OCI-LY3 (cell line): ENCODE data around the gene LPCAT3.
A peak's percentile ranks its signal among the peaks of the same experiment; 100 is the strongest.

ENCODE experiments used
- H2AFZ ChIP-seq: fragments of 200-600, 300-600 bp; shearing (Covaris generic); 2 replicates; pipeline ENCODE4 v1.6.0; 2014; ENCODE audit warnings: antibody characterized with exemption, low read depth, low read length
- H3K27ac ChIP-seq: fragments of 200-600, 300-600 bp; sonication (generic); 2 replicates; pipeline ENCODE4 v1.5.1; 2014; ENCODE audit warnings: mild to moderate bottlenecking, low read length, moderate library complexity, mixed read lengths
- H3K27me3 ChIP-seq: fragments of 200-600, 300-600 bp; sonication (generic); 2 replicates; pipeline ENCODE4 v1.6.1; 2014; ENCODE audit warnings: low read depth, low read length, mixed read lengths
- H3K36me3 ChIP-seq: fragments of 200-600, 300-600 bp; sonication (generic); replicated peaks from 2 replicates; pipeline ENCODE3; 2014; ENCODE audit warnings: low read depth, low read length, mixed read lengths
- H3K4me1 ChIP-seq: fragments of 300-600, 200-600 bp; sonication (generic); 2 replicates; pipeline ENCODE4 v1.6.1; 2014; ENCODE audit warnings: low read length, mixed read lengths
- H3K4me2 ChIP-seq: fragments of 200-600, 300-600 bp; sonication (generic); 2 replicates; pipeline ENCODE4 v1.6.1; 2014; ENCODE audit warnings: low read length, mixed read lengths
- H3K4me3 ChIP-seq: fragments of 300-600, 200-600 bp; sonication (generic); 2 replicates; pipeline ENCODE4 v1.5.1; 2014; ENCODE audit warnings: antibody characterized with exemption, mild to moderate bottlenecking, low read length, moderate library complexity
- H3K79me2 ChIP-seq: fragments of 300-600, 200-600 bp; shearing (Covaris generic); 2 replicates; pipeline ENCODE4 v1.6.1; 2014; ENCODE audit warnings: mild to moderate bottlenecking, low read length, mixed read lengths
- H3K9ac ChIP-seq: fragments of 300-600, 200-600 bp; shearing (Covaris generic); 2 replicates; pipeline ENCODE4 v1.6.0; 2014; ENCODE audit warnings: mild to moderate bottlenecking, low read length, moderate library complexity
- H3K9me3 ChIP-seq: fragments of 200-600, 300-600 bp; shearing (Covaris generic); 2 replicates; pipeline ENCODE4 v1.6.1; 2014; ENCODE audit warnings: low read length, mixed read lengths; ENCODE audit not compliant: insufficient read depth
- H4K20me1 ChIP-seq: fragments of 200-600, 300-600 bp; sonication (generic); 2 replicates; pipeline ENCODE4 v1.6.1; 2016; ENCODE audit warnings: low read length, mixed read lengths; ENCODE audit not compliant: insufficient read depth
- EZH2phosphoT487 ChIP-seq: fragments of 200-600 bp; shearing (Covaris generic); IDR thresholded peaks from 2 replicates; pipeline ENCODE4 v1.6.1; 2018; ENCODE audit warnings: antibody characterized with exemption, mixed run types, low read depth
- TF ChIP-seq, protein P1 (sequence below): fragments of 200-600, 300-600 bp; sonication (generic); IDR thresholded peaks from 2 replicates; pipeline ENCODE4 v1.5.1; 2014; ENCODE audit warnings: antibody characterized with exemption, low read length, low read depth

LPCAT3 gene

DNA sequence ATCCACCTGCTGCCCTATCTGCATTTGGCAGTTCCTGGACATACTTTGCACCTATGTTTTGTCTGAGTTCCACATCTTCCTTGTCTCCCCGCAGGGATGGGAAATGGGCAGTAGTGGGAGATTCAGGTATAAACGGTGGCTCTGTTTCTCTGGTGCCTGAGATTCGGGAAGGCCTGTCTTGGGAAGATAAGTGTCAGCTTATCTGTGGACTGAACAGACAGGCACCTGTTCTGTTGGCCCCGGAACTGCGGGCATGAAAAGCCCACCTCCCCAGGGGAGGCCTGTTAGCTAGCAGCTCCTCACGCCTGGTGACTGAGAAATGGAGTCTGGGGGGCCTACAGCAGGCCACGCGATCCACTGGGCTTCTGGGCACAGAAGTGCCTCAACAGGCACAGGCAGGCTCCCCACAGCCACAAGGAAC, 53.7 kb downstream of the LPCAT3 start:
- 0 out of 2 replicates have a peak overlapping the region, but pooled peaks have one; percentile 22 for H3K4me2 ChIP-seq
- TF ChIP-seq EZH2phosphoT487, result no peak
- TF ChIP-seq, protein P1, sequence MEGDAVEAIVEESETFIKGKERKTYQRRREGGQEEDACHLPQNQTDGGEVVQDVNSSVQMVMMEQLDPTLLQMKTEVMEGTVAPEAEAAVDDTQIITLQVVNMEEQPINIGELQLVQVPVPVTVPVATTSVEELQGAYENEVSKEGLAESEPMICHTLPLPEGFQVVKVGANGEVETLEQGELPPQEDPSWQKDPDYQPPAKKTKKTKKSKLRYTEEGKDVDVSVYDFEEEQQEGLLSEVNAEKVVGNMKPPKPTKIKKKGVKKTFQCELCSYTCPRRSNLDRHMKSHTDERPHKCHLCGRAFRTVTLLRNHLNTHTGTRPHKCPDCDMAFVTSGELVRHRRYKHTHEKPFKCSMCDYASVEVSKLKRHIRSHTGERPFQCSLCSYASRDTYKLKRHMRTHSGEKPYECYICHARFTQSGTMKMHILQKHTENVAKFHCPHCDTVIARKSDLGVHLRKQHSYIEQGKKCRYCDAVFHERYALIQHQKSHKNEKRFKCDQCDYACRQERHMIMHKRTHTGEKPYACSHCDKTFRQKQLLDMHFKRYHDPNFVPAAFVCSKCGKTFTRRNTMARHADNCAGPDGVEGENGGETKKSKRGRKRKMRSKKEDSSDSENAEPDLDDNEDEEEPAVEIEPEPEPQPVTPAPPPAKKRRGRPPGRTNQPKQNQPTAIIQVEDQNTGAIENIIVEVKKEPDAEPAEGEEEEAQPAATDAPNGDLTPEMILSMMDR, result no peak
- no peaks in the 10 kb centered on the region for H4K20me1 ChIP-seq
- H3K79me2 ChIP-seq, result peaks cover 20% of the 10 kb centered on the region
- H3K4me3 ChIP-seq, result no peak overlapping the region
- H3K4me1 ChIP-seq, result peaks cover 45% of the 10 kb centered on the region
- H3K36me3 ChIP-seq, result peaks cover 60% of the 10 kb centered on the region
- peak overlapping the region; percentile 39; the same call in 1 of the 2 replicates for H3K9ac ChIP-seq
- H2AFZ ChIP-seq, result no peak overlapping the region
- H3K27ac ChIP-seq, result peak overlapping the region; percentile 58
- no peaks in the 10 kb centered on the region for H3K27me3 ChIP-seq
- no peaks in the 10 kb centered on the region for H3K9me3 ChIP-seq

DNA sequence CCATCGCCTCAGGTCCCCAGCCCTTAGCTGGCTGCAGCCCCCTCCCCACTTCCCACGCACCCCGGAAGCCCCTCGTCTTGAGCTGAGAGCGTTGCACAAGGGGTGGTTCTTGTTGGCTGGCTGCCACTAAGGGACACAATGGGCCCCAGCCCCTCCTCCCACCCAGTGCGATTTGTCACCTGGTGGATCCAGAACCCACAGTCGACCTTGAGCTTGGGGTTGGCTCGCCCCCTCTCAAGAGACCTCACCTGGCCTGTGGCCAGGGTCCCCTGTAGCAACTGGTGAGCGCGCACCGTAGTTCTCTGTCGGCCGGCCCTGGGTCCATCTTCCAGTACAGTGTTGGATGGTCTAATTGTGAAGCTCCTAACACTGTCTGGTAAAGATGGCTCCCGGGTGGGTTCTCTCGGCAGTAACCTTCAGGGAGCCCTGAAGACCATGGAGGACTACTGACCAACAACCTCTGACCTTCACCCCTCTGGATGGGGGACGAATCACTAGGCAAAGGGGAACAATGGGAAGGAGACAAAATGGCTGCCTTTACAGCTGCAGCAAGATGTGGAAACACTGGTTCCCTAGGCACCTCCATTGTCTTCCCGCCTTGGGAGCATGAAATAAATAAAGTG, 54.4 kb downstream of the LPCAT3 start:
- H3K4me2 ChIP-seq, result no peak overlapping the region
- no peak overlapping the region for H3K27ac ChIP-seq
- no peaks in the 10 kb centered on the region for H3K27me3 ChIP-seq
- no peaks in the 10 kb centered on the region for H3K9me3 ChIP-seq
- H3K4me3 ChIP-seq, result no peak overlapping the region
- H2AFZ ChIP-seq, result no peak overlapping the region
- TF ChIP-seq, protein P1, result no peak
- no peak for TF ChIP-seq EZH2phosphoT487
- no peaks in the 10 kb centered on the region for H4K20me1 ChIP-seq
- H3K9ac ChIP-seq, result no peak overlapping the region
- H3K36me3 ChIP-seq, result peaks cover 55% of the 10 kb centered on the region
- H3K79me2 ChIP-seq, result peaks cover 13% of the 10 kb centered on the region
- H3K4me1 ChIP-seq, result peaks cover 47% of the 10 kb centered on the region

DNA sequence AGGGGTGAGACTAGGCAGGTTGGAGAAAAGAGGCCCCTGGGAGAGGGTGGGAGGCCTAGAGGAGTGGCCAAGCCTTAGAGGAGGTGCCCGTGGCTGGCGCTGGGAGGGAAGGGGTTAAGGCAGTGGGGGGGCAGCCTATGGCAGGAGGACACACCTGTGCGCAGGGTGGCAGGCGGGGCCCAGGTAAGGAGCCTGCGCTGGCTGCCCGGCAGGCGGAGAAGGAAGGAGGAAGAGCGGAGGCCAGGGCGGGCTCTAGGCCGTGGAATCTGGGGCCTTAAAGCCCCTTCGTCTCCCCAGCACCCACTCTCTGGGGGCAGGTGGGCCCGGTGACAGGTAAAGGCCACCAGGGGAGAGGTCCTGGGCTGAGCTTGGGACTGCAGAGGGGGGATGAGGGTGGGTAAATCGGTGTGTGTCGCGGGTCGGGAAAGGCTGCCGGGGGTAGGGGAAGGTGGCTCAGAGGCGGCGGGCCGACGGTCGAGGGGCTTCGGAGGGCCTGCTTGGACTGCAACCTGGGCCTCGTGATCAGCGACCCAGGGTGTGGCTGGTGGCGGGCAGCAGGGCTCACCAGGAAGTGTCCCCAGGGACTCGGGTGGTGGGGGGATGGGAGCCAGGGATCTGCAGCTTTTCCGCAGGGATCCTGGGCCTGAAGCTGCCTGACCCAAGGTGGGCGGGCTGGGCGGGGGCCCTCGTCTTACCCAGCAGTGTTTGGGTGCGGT, 55.1 kb downstream of the LPCAT3 start:
- no peak overlapping the region for H3K4me3 ChIP-seq
- H4K20me1 ChIP-seq, result no peaks in the 10 kb centered on the region
- peaks cover 6% of the 10 kb centered on the region for H3K79me2 ChIP-seq
- no peak overlapping the region for H3K27ac ChIP-seq
- no peak for TF ChIP-seq EZH2phosphoT487
- TF ChIP-seq, protein P1, result no peak
- H2AFZ ChIP-seq, result no peak overlapping the region
- no peak overlapping the region for H3K9ac ChIP-seq
- no peak overlapping the region for H3K4me2 ChIP-seq
- peaks cover 49% of the 10 kb centered on the region for H3K36me3 ChIP-seq
- peaks cover 51% of the 10 kb centered on the region for H3K4me1 ChIP-seq
- H3K27me3 ChIP-seq, result no peaks in the 10 kb centered on the region
- no peaks in the 10 kb centered on the region for H3K9me3 ChIP-seq

DNA sequence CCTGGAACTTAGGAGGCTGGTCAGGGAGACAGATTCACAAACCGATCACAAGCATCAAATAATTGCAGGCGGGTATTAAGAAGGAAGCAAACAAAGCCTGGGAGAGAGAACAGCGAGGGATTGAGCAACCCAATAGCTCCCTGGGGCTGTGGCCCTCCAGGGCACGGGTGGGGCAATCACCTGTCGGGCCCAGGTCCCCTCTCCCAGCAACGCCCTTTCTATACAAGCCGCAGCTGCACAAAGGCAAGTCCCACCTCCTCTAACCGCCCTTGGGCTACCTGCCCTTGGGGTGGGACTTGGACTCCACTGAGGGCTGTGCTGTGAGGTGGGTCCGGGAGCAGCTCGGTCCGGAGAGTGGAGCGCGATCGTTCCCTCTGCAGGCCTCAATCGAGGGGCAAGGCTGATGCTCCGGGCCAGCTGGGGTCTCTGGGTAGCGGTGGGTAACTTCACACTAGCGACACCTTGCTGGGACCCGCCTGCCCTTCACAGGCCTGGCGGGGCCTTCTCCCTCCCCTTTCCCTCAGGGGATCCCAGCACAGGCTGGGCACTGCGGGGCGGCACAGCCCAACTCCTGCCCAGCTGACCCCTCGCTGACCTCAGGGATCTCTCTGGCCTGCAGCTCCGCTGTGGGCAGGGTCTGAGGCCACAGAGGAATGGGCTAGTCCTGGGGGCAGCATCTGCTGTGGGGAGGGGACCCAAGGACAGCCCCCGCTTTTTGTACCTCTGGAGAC, 55.8 kb downstream of the LPCAT3 start:
- Histone ChIP-seq H3K27ac (0 out of 2 replicates have a peak overlapping the region, but pooled peaks have one; percentile 43), H3K9me3 (no peaks in the 10 kb centered on the region), H3K4me3 (no peak overlapping the region), H3K4me1 (peaks cover 55% of the 10 kb centered on the region), H3K79me2 (no peaks in the 10 kb centered on the region; the same call in 1 of the 2 replicates), H3K36me3 (peaks cover 49% of the 10 kb centered on the region), H4K20me1 (no peaks in the 10 kb centered on the region), H3K4me2 (peak overlapping the region; percentile 53), H3K9ac (peak overlapping the region; percentile 48; the same call in 1 of the 2 replicates), H3K27me3 (no peaks in the 10 kb centered on the region), H2AFZ (no peak overlapping the region)
- TF ChIP-seq, protein P1, result no peak; the same call in 1 of the 2 replicates
- TF ChIP-seq EZH2phosphoT487, result no peak
